ENCODE results near the gene CUTC. TPM values are rescaled to one million over a fixed set of nuclear protein-coding genes. Genes with fewer than 3 reads are reported as not detected.
"Not testable (repeated sequence)": the region's sequence is repeated elsewhere in the genome, so short reads cannot be mapped to it uniquely, and the experiment has no call there.

Gene CUTC
- total RNA-seq, 4 donors from 2014 or later, result 10.3 to 27.4 (median 15.1) TPM

- H3K9me3 ChIP-seq, result no peaks in the 10 kb centered on the region
- H3K4me1 ChIP-seq, result no peaks in the 10 kb centered on the region
- no peak overlapping the region for H3K4me3 ChIP-seq
- H3K36me3 ChIP-seq, result peaks cover 93% of the 10 kb centered on the region
- no peak for TF ChIP-seq EP300 (IDR thresholded peaks at IDR 0.05)
- no peak for TF ChIP-seq CTCF (IDR thresholded peaks at IDR 0.05)
- TF ChIP-seq POLR2AphosphoS5 (IDR thresholded peaks at IDR 0.05), result no peak
- TF ChIP-seq POLR2A (IDR thresholded peaks at IDR 0.05), result no peak
- no peaks in the 10 kb centered on the region for H3K27me3 ChIP-seq
- no peak overlapping the region for H3K27ac ChIP-seq
- DNase-seq (ENCODE audit: low spot score in 2 of 2), result no peak
These were observed 10.2 kb downstream of the CUTC start for GRCh38 chr10:99742254-99742653.

DNA sequence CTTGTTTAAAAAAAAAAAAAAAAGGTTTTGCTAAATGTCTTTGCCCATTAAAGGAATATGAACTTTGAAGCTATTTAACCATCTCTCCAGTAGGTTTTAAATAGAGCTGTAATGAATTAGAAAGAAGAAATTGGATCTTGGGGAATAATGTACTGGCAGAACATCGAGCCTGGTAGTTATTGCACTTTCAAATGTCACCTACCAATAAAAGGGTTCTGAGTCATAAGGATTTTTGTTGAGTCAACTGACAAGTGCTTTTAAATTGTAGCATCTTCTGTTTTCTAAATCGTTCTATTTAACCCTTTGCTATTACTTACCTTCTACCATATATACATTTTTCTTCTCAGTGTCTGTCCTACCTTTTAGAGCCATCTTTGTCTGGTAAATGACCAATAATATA lies 10.7 kb downstream of the CUTC start:
- Histone ChIP-seq H3K4me3 (no peak overlapping the region), H3K27ac (peak overlapping the region; percentile 40), H3K27me3 (no peaks in the 10 kb centered on the region), H3K4me1 (no peaks in the 10 kb centered on the region), H3K36me3 (peaks cover 93% of the 10 kb centered on the region), H3K9me3 (no peaks in the 10 kb centered on the region)
- TF ChIP-seq POLR2A (IDR thresholded peaks at IDR 0.05), result no peak
- TF ChIP-seq POLR2AphosphoS5 (IDR thresholded peaks at IDR 0.05), result no peak
- no peak for TF ChIP-seq EP300 (IDR thresholded peaks at IDR 0.05)
- 65% methylated on average over 2 of the region's 2 CpGs for WGBS
- no peak for DNase-seq (ENCODE audit: low spot score in 2 of 2)

GRCh38 chr10:99743841-99744240 lies 11.8 kb downstream of the CUTC start:
- no peaks in the 10 kb centered on the region for H3K9me3 ChIP-seq
- no peak for TF ChIP-seq POLR2A (IDR thresholded peaks at IDR 0.05)
- no peak for TF ChIP-seq CTCF (IDR thresholded peaks at IDR 0.05)
- TF ChIP-seq EP300 (IDR thresholded peaks at IDR 0.05), result no peak
- no peak for TF ChIP-seq POLR2AphosphoS5 (IDR thresholded peaks at IDR 0.05)
- DNase-seq (ENCODE audit: low spot score in 2 of 2), result no peak
- no peaks in the 10 kb centered on the region for H3K27me3 ChIP-seq
- H3K4me3 ChIP-seq, result no peak overlapping the region
- 64% methylated on average over 3 of the region's 3 CpGs for WGBS
- H3K27ac ChIP-seq, result no peak overlapping the region
- H3K4me1 ChIP-seq, result no peaks in the 10 kb centered on the region
- peaks cover 96% of the 10 kb centered on the region for H3K36me3 ChIP-seq

GRCh38 chr10:99746166-99746565 lies 14.1 kb downstream of the CUTC start:
- not testable (repeated sequence) for H3K4me3 ChIP-seq; H3K27ac ChIP-seq; DNase-seq (ENCODE audit: low spot score in 2 of 2); H3K4me1 ChIP-seq; H3K27me3 ChIP-seq; H3K9me3 ChIP-seq
- 95% methylated on average over 2 of the region's 2 CpGs for WGBS
- peaks cover 84% of the 10 kb centered on the region for H3K36me3 ChIP-seq

DNA sequence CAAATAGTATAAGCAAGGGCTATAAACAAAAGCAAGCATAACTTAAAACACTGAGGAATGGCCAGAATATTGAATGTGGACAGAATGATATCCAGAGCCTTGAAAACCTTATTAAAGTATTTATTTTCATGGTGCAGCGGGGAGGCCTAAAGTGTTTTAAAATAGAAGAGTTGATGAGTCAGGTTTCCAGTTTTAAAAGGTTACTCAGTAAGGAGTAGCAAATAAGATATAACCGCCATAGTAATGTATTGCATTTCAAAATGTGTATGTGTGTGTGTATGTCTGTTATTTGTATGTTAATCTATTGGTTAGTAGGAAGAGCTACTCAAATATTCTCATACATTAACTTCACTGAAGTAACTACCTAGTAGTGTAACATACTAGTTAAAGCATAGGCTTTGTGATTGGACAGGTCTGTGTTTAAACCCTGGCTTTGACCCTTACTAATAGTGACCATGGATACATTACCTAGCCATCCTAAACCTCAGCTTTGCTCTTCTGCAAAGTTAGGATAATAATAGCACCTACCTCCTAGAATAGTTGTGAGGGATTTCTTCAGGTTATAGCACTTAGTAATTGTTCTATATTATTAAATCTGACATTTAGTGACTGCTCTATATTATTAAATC lies 16.9 kb downstream of the CUTC start:
- Histone ChIP-seq H3K27me3 (no peaks in the 10 kb centered on the region), H3K9me3 (no peaks in the 10 kb centered on the region), H3K4me3 (no peak overlapping the region), H3K36me3 (peaks cover 82% of the 10 kb centered on the region), H3K4me1 (no peaks in the 10 kb centered on the region), H3K27ac (no peak overlapping the region)
- 92% methylated on average over 2 of the region's 2 CpGs for WGBS
- DNase-seq (ENCODE audit: low spot score in 2 of 2), result no peak
- TF ChIP-seq EP300 (IDR thresholded peaks at IDR 0.05) (no peak), POLR2AphosphoS5 (IDR thresholded peaks at IDR 0.05) (no peak)

GRCh38 chr10:99750641-99751040 lies 18.6 kb downstream of the CUTC start:
- H3K27me3 ChIP-seq, result no peaks in the 10 kb centered on the region
- no peaks in the 10 kb centered on the region for H3K4me1 ChIP-seq
- no peaks in the 10 kb centered on the region for H3K9me3 ChIP-seq
- H3K27ac ChIP-seq, result no peak overlapping the region
- TF ChIP-seq POLR2AphosphoS5 (IDR thresholded peaks at IDR 0.05) (no peak), CTCF (IDR thresholded peaks at IDR 0.05) (no peak), POLR2A (IDR thresholded peaks at IDR 0.05) (no peak), EP300 (IDR thresholded peaks at IDR 0.05) (no peak)
- no peak overlapping the region for H3K4me3 ChIP-seq
- DNase-seq (ENCODE audit: low spot score in 2 of 2), result no peak
- peaks cover 82% of the 10 kb centered on the region for H3K36me3 ChIP-seq

DNA sequence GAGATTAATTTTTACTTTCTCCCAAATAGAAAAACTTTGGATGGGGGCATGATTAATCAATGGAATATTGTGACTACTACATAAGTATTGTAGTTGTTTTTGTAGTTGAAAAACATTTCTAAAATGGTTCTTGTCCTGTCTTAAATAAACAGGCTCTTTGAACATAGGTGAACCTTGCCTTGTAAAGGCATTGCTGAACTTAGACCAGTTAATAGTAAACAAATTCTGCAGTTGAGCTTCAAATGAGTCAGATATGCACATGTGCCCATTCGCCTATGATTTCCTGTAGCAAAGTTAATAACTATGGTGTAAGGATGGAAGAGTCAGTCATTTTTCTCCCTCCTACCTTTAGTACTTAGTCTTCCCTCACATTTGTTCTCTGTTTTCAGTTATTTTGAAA lies 22.6 kb downstream of the CUTC start:
- H3K36me3 ChIP-seq, result peaks cover 84% of the 10 kb centered on the region
- no peak for TF ChIP-seq EP300 (IDR thresholded peaks at IDR 0.05)
- H3K9me3 ChIP-seq, result no peaks in the 10 kb centered on the region
- no peaks in the 10 kb centered on the region for H3K27me3 ChIP-seq
- H3K4me1 ChIP-seq, result no peaks in the 10 kb centered on the region
- no peak overlapping the region for H3K27ac ChIP-seq
- no peak overlapping the region for H3K4me3 ChIP-seq
- 95% methylated on average over 1 of the region's 1 CpG for WGBS
- DNase-seq (ENCODE audit: low spot score in 2 of 2), result no peak

All from suprapubic skin (tissue), 4 donors.